Fibroblast of lung (primary cell): Measurements from ENCODE around the gene RNF227. TPM values are rescaled to one million over a fixed set of nuclear protein-coding genes. Genes with fewer than 3 reads are reported as not detected.
"Not testable (repeated sequence)": the region's sequence is repeated elsewhere in the genome, so short reads cannot be mapped to it uniquely, and the experiment has no call there.

Experiments
- DNase-seq, 2 donors: peaks; one replicate each; pipeline versions ENCODE4 v3.0.0 to v3.0.0-alpha.2; 2010; ENCODE audit warnings: low read depth in 2 of 2
- H2AFZ ChIP-seq: 2 replicates; pipeline ENCODE4 v1.5.1; 2012; ENCODE audit warnings: low read length, control low read depth, inconsistent platforms
- H3K27ac ChIP-seq: 2 replicates; pipeline ENCODE4 v1.5.1; 2011; ENCODE audit warnings: low read length, control low read depth; ENCODE audit not compliant: insufficient read depth
- H3K27me3 ChIP-seq: 2 replicates; pipeline ENCODE4 v1.5.1; 2011; ENCODE audit warnings: mild to moderate bottlenecking, low read length; ENCODE audit not compliant: control insufficient read depth, insufficient read depth
- H3K36me3 ChIP-seq: 2 replicates; pipeline ENCODE4 v1.5.1; 2011; ENCODE audit warnings: low read length; ENCODE audit not compliant: control insufficient read depth, insufficient read depth
- H3K4me1 ChIP-seq: 2 replicates; pipeline ENCODE4 v1.5.1; 2011; ENCODE audit warnings: low read length; ENCODE audit not compliant: control insufficient read depth, insufficient read depth; ENCODE audit errors: extremely low read depth
- H3K4me2 ChIP-seq: 2 replicates; pipeline ENCODE4 v1.5.1; 2011; ENCODE audit warnings: low read length, control low read depth; ENCODE audit not compliant: insufficient read depth; ENCODE audit errors: extremely low read depth
- H3K4me3 ChIP-seq, 4 experiments: fragments of 200-600 bp in 1 of 4; sonication (generic) in 1 of 4; replicated peaks in 1 of 4; 2 replicates each; pipeline ENCODE4 v1.5.1; 2011 to 2016; ENCODE audit warnings: low read length in 4 of 4, low read depth in 3 of 4, mild to moderate bottlenecking in 3 of 4, control low read depth in 2 of 4, inconsistent platforms in 1 of 4, mixed read lengths in 1 of 4; ENCODE audit not compliant: insufficient read depth in 1 of 4; ENCODE audit errors: control extremely low read depth in 1 of 4
- H3K79me2 ChIP-seq: 2 replicates; pipeline ENCODE4 v1.5.1; 2012; ENCODE audit warnings: mild to moderate bottlenecking, low read length, inconsistent platforms; ENCODE audit not compliant: control insufficient read depth, insufficient read depth
- H3K9ac ChIP-seq: 2 replicates; pipeline ENCODE4 v1.5.1; 2011; ENCODE audit warnings: mild to moderate bottlenecking, low read length, control low read depth; ENCODE audit not compliant: insufficient read depth
- H3K9me3 ChIP-seq: 2 replicates; pipeline ENCODE4 v1.5.1; 2012; ENCODE audit warnings: low read depth, low read length; ENCODE audit not compliant: control insufficient read depth, insufficient read depth
- H4K20me1 ChIP-seq: 2 replicates; pipeline ENCODE4 v1.5.1; 2011; ENCODE audit warnings: low read length; ENCODE audit not compliant: control insufficient read depth, insufficient read depth; ENCODE audit errors: extremely low read depth
- CTCF ChIP-seq, 2 donors: IDR thresholded peaks in 1 of 2; conservative IDR thresholded peaks in 1 of 2; 1 replicate in 1 of 2; 2 replicates in 1 of 2; pipeline ENCODE4 v1.5.1; 2011 to 2012; ENCODE audit warnings: low read length in 2 of 2, control low read depth in 1 of 2, inconsistent platforms in 1 of 2, low read depth in 1 of 2, mild to moderate bottlenecking in 1 of 2
- EZH2 ChIP-seq: IDR thresholded peaks from 2 replicates; pipeline ENCODE4 v1.5.1; 2012; ENCODE audit warnings: low read length, control low read depth, mild to moderate bottlenecking; ENCODE audit errors: missing control alignments
- polyA plus RNA-seq, 2 donors: library from polyadenylated mRNA; depleted of rRNA in 1 of 2; stranded (reverse) in 1 of 2; unstranded in 1 of 2; fragments of >200 nt; gene quantifications; 2 replicates each; pipeline ENCODE4 v1.2.1, GENCODE V29; 2011 to 2012; ENCODE audit warnings: missing spikeins in 1 of 2
- total RNA-seq: library from RNA; depleted of rRNA; stranded (reverse); fragments of >200 nt; gene quantifications from 2 replicates; pipeline ENCODE4 v1.2.1, GENCODE V29; 2014

The RNF227 gene
- total and polyA plus RNA-seq, 2 donors (not counting 1 experiment from before 2014, with no cell fraction given) = 1.8 to 2.8 TPM

- TF ChIP-seq EZH2 (no peak), CTCF (conservative IDR thresholded peaks at IDR 0.05 in 1 of 2, IDR thresholded peaks at IDR 0.05 in 1 of 2; ENCODE audit: low read depth in 1 of 2, low read length in 2 of 2) (no peak)
Observed at GRCh38 chr17:7873051-7873450, 43.0 kb downstream of the RNF227 start.

GRCh38 chr17:7867881-7868329 lies 48.2 kb downstream of the RNF227 start:
- Histone ChIP-seq H4K20me1 (no peaks in the 10 kb centered on the region), H3K4me3 (no peak overlapping the region), H3K9ac (no peak overlapping the region), H3K4me2 (no peak overlapping the region), H3K4me1 (no peaks in the 10 kb centered on the region), H3K27me3 (no peaks in the 10 kb centered on the region), H3K9me3 (no peaks in the 10 kb centered on the region), H3K36me3 (peaks cover 1% of the 10 kb centered on the region), H3K79me2 (no peaks in the 10 kb centered on the region), H3K27ac (no peak overlapping the region), H2AFZ (no peak overlapping the region)
- TF ChIP-seq CTCF (conservative IDR thresholded peaks at IDR 0.05 in 1 of 2, IDR thresholded peaks at IDR 0.05 in 1 of 2; ENCODE audit: low read depth in 1 of 2, low read length in 2 of 2) (no peak), EZH2 (no peak)
- DNase-seq = no peak

More at GRCh38 chr17:7873051-7873450, 43.0 kb downstream of the RNF227 start:
- peaks cover 1% of the 10 kb centered on the region for H3K36me3 ChIP-seq
- H3K4me3 ChIP-seq = no peak overlapping the region
- H4K20me1 ChIP-seq = no peaks in the 10 kb centered on the region
- H3K4me1 ChIP-seq = no peaks in the 10 kb centered on the region
- no peaks in the 10 kb centered on the region for H3K9me3 ChIP-seq
- no peak for DNase-seq
- no peaks in the 10 kb centered on the region for H3K27me3 ChIP-seq
- H3K27ac ChIP-seq = no peak overlapping the region
- no peak overlapping the region for H3K9ac ChIP-seq
- H2AFZ ChIP-seq = no peak overlapping the region
- no peaks in the 10 kb centered on the region for H3K79me2 ChIP-seq
- H3K4me2 ChIP-seq = no peak overlapping the region

- no peak for DNase-seq
- H3K27me3 ChIP-seq = no peaks in the 10 kb centered on the region
- H3K4me3 ChIP-seq = no peak overlapping the region
- H3K4me2 ChIP-seq = no peak overlapping the region
- no peak overlapping the region for H3K27ac ChIP-seq
- H3K79me2 ChIP-seq = no peaks in the 10 kb centered on the region
- TF ChIP-seq EZH2 = no peak
- no peak for TF ChIP-seq CTCF (conservative IDR thresholded peaks at IDR 0.05 in 1 of 2, IDR thresholded peaks at IDR 0.05 in 1 of 2; ENCODE audit: low read depth in 1 of 2, low read length in 2 of 2)
- H3K36me3 ChIP-seq = peaks cover 1% of the 10 kb centered on the region
- H2AFZ ChIP-seq = no peak overlapping the region
- no peaks in the 10 kb centered on the region for H4K20me1 ChIP-seq
- H3K9me3 ChIP-seq = no peaks in the 10 kb centered on the region
- H3K4me1 ChIP-seq = no peaks in the 10 kb centered on the region
- no peak overlapping the region for H3K9ac ChIP-seq
Observed at GRCh38 chr17:7864995-7865650, 51.0 kb downstream of the RNF227 start.

GRCh38 chr17:7864384-7864783 lies 51.7 kb downstream of the RNF227 start:
- not testable (repeated sequence) for H3K36me3 ChIP-seq, H4K20me1 ChIP-seq, H3K79me2 ChIP-seq, DNase-seq, H3K4me1 ChIP-seq, H3K27me3 ChIP-seq, H3K9me3 ChIP-seq, H3K4me3 ChIP-seq, H3K27ac ChIP-seq, H3K9ac ChIP-seq, H3K4me2 ChIP-seq, H2AFZ ChIP-seq
